Astrocyte (in vitro differentiated cells and primary cell): ENCODE measurements around the gene DDX47.

Source experiments
- EZH2 ChIP-seq: IDR thresholded peaks from 2 replicates; pipeline ENCODE4 v1.6.1; 2012; ENCODE audit warnings: mild to moderate bottlenecking, low read length, inconsistent platforms; ENCODE audit not compliant: insufficient read depth
- TF ChIP-seq, protein P1 (sequence below): IDR thresholded peaks from 2 replicates; pipeline ENCODE4 v1.5.1; 2011; ENCODE audit warnings: low read depth, mild to moderate bottlenecking, inconsistent platforms, low read length, moderate library complexity; ENCODE audit not compliant: insufficient read depth

GRCh38 chr12:12864243-12864642, 51.1 kb downstream of the DDX47 start:
- TF ChIP-seq, protein P1, sequence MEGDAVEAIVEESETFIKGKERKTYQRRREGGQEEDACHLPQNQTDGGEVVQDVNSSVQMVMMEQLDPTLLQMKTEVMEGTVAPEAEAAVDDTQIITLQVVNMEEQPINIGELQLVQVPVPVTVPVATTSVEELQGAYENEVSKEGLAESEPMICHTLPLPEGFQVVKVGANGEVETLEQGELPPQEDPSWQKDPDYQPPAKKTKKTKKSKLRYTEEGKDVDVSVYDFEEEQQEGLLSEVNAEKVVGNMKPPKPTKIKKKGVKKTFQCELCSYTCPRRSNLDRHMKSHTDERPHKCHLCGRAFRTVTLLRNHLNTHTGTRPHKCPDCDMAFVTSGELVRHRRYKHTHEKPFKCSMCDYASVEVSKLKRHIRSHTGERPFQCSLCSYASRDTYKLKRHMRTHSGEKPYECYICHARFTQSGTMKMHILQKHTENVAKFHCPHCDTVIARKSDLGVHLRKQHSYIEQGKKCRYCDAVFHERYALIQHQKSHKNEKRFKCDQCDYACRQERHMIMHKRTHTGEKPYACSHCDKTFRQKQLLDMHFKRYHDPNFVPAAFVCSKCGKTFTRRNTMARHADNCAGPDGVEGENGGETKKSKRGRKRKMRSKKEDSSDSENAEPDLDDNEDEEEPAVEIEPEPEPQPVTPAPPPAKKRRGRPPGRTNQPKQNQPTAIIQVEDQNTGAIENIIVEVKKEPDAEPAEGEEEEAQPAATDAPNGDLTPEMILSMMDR: no peak
- no peak for TF ChIP-seq EZH2
